Activated CD8-positive, alpha-beta T cell treated with anti-CD3 and anti-CD28 coated beads, Interleukin-2, amount 10 ng/mL, durations not matched to agents 7 days and 5 days (primary cell): ENCODE data around the gene PSME3. TPM values are rescaled to one million over a fixed set of nuclear protein-coding genes. Genes with fewer than 3 reads are reported as not detected.
"Not testable (repeated sequence)": the region's sequence is repeated elsewhere in the genome, so short reads cannot be mapped to it uniquely, and the experiment has no call there.

Source experiments
- ATAC-seq: fragments of 150-1000 bp; cut with Tn5 transposase; one replicate; pipeline ENCODE4 v1.10.0; 2021; ENCODE audit warnings: moderate library complexity
- CTCF ChIA-PET: fragments of 350-600 bp; sonication (Branson Sonifier 250); formaldehyde crosslinking; loops from one replicate; lab custom pipeline; 2021; ENCODE audit warnings: antibody characterized with exemption; lab: Charles Lee
- POLR2A ChIA-PET: fragments of 350-600 bp; sonication (Branson Sonifier 250); formaldehyde crosslinking; loops from one replicate; lab custom pipeline; 2021; ENCODE audit warnings: antibody characterized with exemption; lab: Charles Lee
- DNase-seq: peaks from one replicate; pipeline ENCODE4 v3.0.0-alpha.2; 2020
- H3K27ac Mint-ChIP-seq: one replicate; pipeline ENCODE4 v1.8.0; 2021; ENCODE audit warnings: mild to moderate bottlenecking, mixed read lengths
- H3K27me3 Mint-ChIP-seq: one replicate; pipeline ENCODE4 v1.8.0; 2021; ENCODE audit warnings: low read depth, mixed read lengths
- H3K36me3 Mint-ChIP-seq: one replicate; pipeline ENCODE4 v1.8.0; 2021; ENCODE audit warnings: low read depth, mixed read lengths
- H3K4me1 Mint-ChIP-seq: one replicate; pipeline ENCODE4 v1.8.0; 2021; ENCODE audit warnings: low read depth, mixed read lengths
- H3K4me3 Mint-ChIP-seq: one replicate; pipeline ENCODE4 v1.8.0; 2021; ENCODE audit warnings: mild to moderate bottlenecking, mixed read lengths
- H3K9me3 Mint-ChIP-seq: one replicate; pipeline ENCODE4 v1.8.0; 2022; ENCODE audit warnings: mixed read lengths; ENCODE audit not compliant: insufficient read depth
- microRNA-seq: library from miRNA; unstranded; fragments of <30 nt; microRNA quantifications from one replicate; pipeline ENCODE4 v1.2.0, GENCODE V29; 2022
- total RNA-seq, 2 experiments: library from RNA; stranded (reverse); gene quantifications; one replicate each; pipeline ENCODE4 v1.2.3, GENCODE V29; 2021

The PSME3 gene
- total RNA-seq, 2 experiments from 2014 or later = 141 to 145 TPM

DNA sequence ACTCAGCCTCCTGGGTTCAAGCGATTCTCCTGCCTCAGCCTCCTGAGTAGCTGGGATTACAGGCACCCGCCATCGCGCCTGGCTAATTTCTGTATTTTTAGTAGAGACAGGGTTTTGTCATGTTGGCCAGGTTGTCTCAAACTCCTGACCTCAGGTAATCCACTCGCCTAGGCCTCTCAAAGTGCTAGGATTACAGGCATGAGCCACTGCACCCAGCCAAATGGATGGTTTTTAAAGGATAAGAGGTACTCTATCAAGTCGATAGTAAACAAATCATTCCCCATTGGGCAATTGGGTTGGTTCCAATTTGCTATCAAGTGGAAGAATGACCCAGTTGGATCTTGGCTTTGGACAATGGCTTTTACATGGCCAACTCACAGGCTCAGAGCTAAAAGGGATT is 48.5 kb downstream of the PSME3 start:
- ATAC-seq, H3K27me3 Mint-ChIP-seq, CTCF ChIA-PET: not testable (repeated sequence)

DNA sequence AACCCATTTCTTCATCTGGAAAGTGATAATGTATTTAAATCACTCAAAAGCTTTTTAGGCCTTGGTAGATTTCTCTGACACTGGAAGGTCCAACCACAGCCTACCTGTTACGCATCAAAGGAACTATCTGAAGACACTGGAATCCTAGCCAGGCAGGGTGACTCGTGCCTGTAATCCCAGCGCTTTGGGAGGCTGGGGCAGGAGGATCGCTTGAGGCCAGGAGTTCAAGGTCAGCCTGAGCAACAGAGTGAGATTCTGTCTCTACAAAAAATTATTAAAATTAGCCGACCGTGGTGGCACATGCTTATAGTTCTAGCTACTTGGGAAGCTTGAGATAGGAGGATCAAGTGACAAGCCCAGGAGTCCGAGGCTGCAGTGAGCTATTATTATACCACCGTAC is 49.0 kb downstream of the PSME3 start:
- CTCF ChIA-PET = no interaction called here
- Mint-ChIP-seq H3K27me3 (peaks cover 2% of the 10 kb centered on the region), H3K9me3 (no peaks in the 10 kb centered on the region), H3K4me1 (no peaks in the 10 kb centered on the region), H3K4me3 (no peak overlapping the region), H3K36me3 (no peaks in the 10 kb centered on the region), H3K27ac (no peak overlapping the region)
- POLR2A ChIA-PET = no interaction called here
- ATAC-seq (no peak), DNase-seq (no peak)

More for the DNA sequence above, 48.5 kb downstream of the PSME3 start:
- H3K4me1 Mint-ChIP-seq, H3K4me3 Mint-ChIP-seq, H3K36me3 Mint-ChIP-seq, H3K9me3 Mint-ChIP-seq, DNase-seq, H3K27ac Mint-ChIP-seq, POLR2A ChIA-PET: not testable (repeated sequence)

DNA sequence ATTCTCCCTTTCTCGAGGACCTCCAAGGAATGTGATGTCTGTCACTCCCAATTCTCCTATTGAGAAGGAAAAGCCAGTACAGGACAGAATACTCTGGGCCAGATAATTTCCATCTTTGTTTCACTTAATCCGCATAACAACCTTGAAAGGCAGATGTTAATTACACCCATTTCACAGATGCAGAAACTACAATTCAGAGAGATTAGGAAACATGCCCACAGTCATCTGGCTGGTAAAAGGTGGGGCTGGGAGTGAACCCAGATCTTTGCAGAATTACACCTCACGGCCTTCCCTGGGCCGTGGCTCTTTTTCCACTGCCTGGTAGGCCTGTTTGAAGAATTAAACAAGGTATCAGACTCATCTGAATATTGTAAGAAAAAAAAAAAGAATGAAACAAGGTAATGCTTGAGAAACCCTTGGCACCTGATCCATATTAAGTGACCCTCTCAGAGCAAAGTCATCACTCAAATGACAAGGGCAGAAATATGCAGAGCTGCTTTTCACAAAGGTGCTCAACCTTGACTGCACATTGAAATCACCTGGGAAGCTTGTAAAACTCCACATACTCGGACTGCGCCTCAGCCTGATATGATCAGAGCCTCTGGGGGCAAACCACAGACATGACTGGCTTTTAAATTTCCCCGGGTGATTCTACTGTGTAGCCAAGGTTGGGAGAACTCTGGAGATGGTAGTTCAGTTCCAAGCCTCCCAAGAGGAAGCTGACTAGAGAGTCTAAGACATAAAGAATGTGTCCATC is 50.8 kb downstream of the PSME3 start:
- H3K36me3 Mint-ChIP-seq = no peaks in the 10 kb centered on the region
- H3K4me1 Mint-ChIP-seq = no peaks in the 10 kb centered on the region
- no peaks in the 10 kb centered on the region for H3K9me3 Mint-ChIP-seq
- H3K27me3 Mint-ChIP-seq = peaks cover 2% of the 10 kb centered on the region
- H3K4me3 Mint-ChIP-seq = no peak overlapping the region
- ChIA-PET CTCF (interaction anchor here (1.2 kb wide), 1 partner anchor 60 kb away, joined by 3 read pairs; the partner anchor contains the start of gene BECN1), POLR2A (no interaction called here)
- DNase-seq (no peak), ATAC-seq (no peak)
- H3K27ac Mint-ChIP-seq = no peak overlapping the region

DNA sequence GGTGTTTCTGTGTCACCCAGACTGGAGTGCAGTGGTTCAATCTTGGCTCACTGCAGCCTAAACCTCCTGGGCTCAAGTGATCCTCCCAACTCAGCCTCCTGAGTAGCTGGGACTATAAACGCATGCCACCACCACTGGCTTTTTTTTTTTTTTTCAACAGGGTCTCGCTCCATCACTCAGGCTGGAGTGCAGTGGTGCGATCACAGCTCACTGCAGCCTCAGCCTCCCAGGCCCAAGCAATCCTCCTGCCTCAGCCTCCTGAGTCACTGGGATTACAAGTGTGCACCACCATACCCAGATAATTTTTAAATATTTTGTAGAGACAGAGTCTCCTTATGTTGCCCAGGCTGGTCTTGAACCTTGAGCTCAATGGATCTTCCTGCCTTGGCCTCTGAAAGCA is 52.6 kb downstream of the PSME3 start:
- DNase-seq, H3K27me3 Mint-ChIP-seq, H3K4me3 Mint-ChIP-seq, H3K9me3 Mint-ChIP-seq, H3K27ac Mint-ChIP-seq, CTCF ChIA-PET, ATAC-seq, H3K36me3 Mint-ChIP-seq, H3K4me1 Mint-ChIP-seq: not testable (repeated sequence)
- POLR2A ChIA-PET = interaction anchor here (0.5 kb wide), 1 partner anchor 27 kb away, joined by 4 read pairs; no protein-coding TSS in a partner anchor

DNA sequence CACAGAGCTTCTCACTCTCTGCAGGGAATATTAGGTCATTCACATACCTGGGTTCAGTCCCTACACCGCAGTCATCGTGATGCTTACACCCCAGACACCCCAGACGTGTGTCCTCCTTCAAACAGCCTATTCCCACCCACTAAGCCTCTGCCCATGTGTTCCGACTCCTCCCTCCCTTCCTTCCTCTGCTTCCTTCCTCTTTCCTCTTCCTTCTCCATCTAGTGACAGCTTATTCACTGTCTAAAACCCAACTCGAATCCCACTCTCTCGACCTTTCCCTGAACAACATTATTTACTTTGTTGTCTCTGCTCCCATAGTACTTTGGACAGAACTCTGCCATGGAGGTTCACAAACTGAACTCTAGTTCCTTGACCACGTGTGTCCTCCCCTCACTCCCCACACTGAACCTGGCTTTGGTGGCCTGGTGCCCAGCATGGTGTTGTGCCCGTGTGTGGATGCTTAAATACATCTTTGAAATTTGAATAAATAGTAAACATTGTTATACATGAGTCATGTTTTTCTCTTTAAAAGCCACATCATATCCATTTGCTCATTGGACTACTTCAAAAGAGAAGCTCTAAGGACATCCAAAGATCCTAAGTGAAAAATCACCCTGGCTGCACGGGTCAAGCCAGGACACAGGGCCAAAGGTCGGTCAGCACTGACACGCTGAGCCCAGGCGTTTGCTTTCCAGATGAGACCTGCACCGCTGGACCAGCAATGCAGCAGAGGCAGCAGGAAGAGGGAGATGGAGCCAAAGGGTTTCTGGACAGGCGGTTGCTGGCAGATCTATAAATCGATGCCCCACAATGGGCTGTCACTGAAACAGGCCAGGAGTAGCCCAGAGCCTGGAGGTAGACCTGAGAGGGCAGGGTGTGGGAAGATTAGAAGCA is 53.3 kb downstream of the PSME3 start:
- H3K4me3 Mint-ChIP-seq = no peak overlapping the region
- no peaks in the 10 kb centered on the region for H3K9me3 Mint-ChIP-seq
- CTCF ChIA-PET = no interaction called here
- no peak overlapping the region for H3K27ac Mint-ChIP-seq
- POLR2A ChIA-PET = interaction anchor here (0.5 kb wide), 1 partner anchor 28 kb away, joined by 4 read pairs; no protein-coding TSS in a partner anchor
- no peaks in the 10 kb centered on the region for H3K4me1 Mint-ChIP-seq
- no peak for DNase-seq
- H3K36me3 Mint-ChIP-seq = no peaks in the 10 kb centered on the region
- no peak for ATAC-seq
- peaks cover 4% of the 10 kb centered on the region for H3K27me3 Mint-ChIP-seq

DNA sequence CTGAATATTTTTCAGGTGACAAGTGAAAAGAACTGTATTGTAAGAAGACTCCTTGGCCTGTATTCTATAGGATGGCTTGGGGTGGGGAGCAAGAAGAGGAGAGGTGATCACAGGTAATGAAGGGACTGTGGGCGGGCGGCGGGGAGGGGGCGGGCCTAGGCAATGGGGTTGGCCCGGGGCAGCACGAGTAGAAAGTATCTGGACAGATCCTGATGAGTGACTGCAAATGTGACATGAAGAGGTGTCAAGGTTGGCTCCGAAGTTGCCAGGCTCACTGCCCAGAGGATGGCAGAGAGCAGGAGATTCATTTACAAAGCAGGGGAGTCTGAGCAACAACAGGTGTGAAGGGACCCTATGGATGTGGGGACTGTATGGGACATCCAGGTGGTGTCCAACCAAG is 56.6 kb downstream of the PSME3 start:
- CTCF ChIA-PET = interaction anchor here (1.4 kb wide), 1 partner anchor 108 kb away, joined by 5 read pairs; the partner anchor contains the start of gene RPL27
- Mint-ChIP-seq H3K4me3 (no peak overlapping the region), H3K9me3 (no peaks in the 10 kb centered on the region), H3K36me3 (no peaks in the 10 kb centered on the region), H3K27ac (no peak overlapping the region), H3K4me1 (no peaks in the 10 kb centered on the region), H3K27me3 (peaks cover 14% of the 10 kb centered on the region)
- no peak for DNase-seq
- POLR2A ChIA-PET = no interaction called here
- ATAC-seq = no peak

DNA sequence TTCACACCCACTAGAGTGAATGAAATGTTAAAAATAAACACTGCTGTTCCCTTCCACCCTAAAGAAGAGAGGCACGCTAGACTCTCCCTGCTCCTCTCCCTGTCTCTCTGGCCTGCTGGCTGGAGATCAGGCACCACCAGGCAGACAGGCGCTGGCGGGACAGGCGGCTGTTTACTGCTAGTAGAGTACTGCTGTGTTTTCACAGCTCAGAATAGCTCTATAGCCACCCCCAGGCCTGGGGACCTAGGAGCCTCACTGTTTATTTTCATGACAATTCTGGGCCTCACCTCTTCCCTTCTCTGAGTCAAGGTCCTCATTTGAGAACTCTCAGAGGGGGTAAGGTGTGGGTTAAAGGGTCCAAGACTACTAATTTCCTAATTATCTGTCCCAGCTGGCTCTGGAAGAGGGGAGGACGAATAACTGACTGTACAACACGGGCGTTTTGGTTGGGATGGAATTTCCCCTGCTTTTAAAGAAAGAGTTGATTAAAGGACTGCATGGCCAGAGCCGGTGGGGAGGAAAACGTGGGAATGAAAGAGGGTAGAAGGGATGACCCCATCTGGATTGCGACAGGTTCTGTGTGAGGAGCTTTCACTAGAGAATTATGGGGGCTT is 58.4 kb downstream of the PSME3 start:
- H3K4me1 Mint-ChIP-seq = no peaks in the 10 kb centered on the region
- no peak overlapping the region for H3K27ac Mint-ChIP-seq
- no peak for DNase-seq
- H3K4me3 Mint-ChIP-seq = no peak overlapping the region
- ChIA-PET CTCF (interaction anchor here (1.1 kb wide), 1 partner anchor 47 kb away, joined by 3 read pairs; no protein-coding TSS in a partner anchor), POLR2A (no interaction called here)
- peaks cover 18% of the 10 kb centered on the region for H3K27me3 Mint-ChIP-seq
- H3K36me3 Mint-ChIP-seq = no peaks in the 10 kb centered on the region
- no peak for ATAC-seq
- no peaks in the 10 kb centered on the region for H3K9me3 Mint-ChIP-seq

DNA sequence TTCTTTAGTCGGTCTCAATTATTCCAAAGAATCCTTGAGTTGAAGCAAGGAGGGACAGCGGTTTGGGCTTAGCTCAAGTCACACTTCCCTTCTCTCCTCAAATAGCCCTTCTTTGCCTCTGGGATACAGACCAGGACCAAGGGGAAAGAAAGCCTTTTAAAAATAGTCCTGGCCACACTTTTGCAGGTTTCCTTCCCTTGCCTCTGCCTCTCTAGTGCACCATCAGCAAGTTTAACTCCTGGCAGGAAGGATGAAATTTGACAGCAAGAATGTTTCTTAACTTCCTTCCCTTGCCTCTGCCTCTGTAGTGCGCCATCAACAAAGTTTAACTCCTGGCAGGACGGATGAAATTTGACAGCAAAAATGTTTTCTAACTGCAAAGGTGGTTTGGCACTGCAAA is 60.2 kb downstream of the PSME3 start:
- Mint-ChIP-seq H3K4me3 (no peak overlapping the region), H3K36me3 (no peaks in the 10 kb centered on the region), H3K27ac (no peak overlapping the region), H3K9me3 (no peaks in the 10 kb centered on the region), H3K4me1 (no peaks in the 10 kb centered on the region), H3K27me3 (peaks cover 18% of the 10 kb centered on the region)
- DNase-seq (no peak), ATAC-seq (no peak)
- POLR2A ChIA-PET = no interaction called here
- CTCF ChIA-PET = no interaction called here

Small RNA genes lying within 50 kb of the gene (microRNA-seq; reads per million reads assigned to microRNA genes)
- gene MIR6781 = 3.4 reads per million

Other genes with a start within 250 kb of the PSME3 start
- gene RETREG3, start 224.0 kb upstream of the PSME3 start, total RNA-seq = 10 to 100 TPM; 53.6 to 54.7 TPM
- gene TUBG1, start 223.7 kb upstream of the PSME3 start, total RNA-seq = 10 to 100 TPM; 82.3 to 83.4 TPM
- gene TUBG2, start 174.1 kb upstream of the PSME3 start, total RNA-seq = 1 to 10 TPM; 8.0 to 8.1 TPM
- gene PLEKHH3, start 156.4 kb upstream of the PSME3 start, total RNA-seq = 1 to 10 TPM in 1 of 2 experiments, under 1 TPM in 1; 0.79 to 1.2 TPM
- under 1 TPM; 0.13 to 0.29 TPM for gene CCR10, start 151.6 kb upstream of the PSME3 start, total RNA-seq
- under 1 TPM; 0.71 to 0.78 TPM for gene CNTNAP1, start 150.9 kb upstream of the PSME3 start, total RNA-seq
- 10 to 100 TPM; 32.4 to 37.7 TPM for gene EZH1, start 88.4 kb upstream of the PSME3 start, total RNA-seq
- gene RAMP2, start 72.2 kb upstream of the PSME3 start, total RNA-seq = not detected
- 10 to 100 TPM; 67.8 to 70.5 TPM for gene VPS25, start 59.9 kb upstream of the PSME3 start, total RNA-seq
- under 1 TPM; 0.37 to 0.66 TPM for gene WNK4, start 52.8 kb upstream of the PSME3 start, total RNA-seq
- 10 to 100 TPM; 41.4 to 41.5 TPM for gene COA3, start 34.7 kb upstream of the PSME3 start, total RNA-seq
- not detected for gene CNTD1, start 34.5 kb upstream of the PSME3 start, total RNA-seq
- 10 to 100 TPM; 86.7 to 89.7 TPM for gene BECN1, start 9.1 kb upstream of the PSME3 start, total RNA-seq
- 1 to 10 TPM; 2.0 to 2.1 TPM for gene AOC2, start 11.2 kb downstream of the PSME3 start, total RNA-seq
- gene AOC3, start 17.8 kb downstream of the PSME3 start, total RNA-seq = 1 to 10 TPM; 1.0 to 1.4 TPM
- not detected for gene G6PC1, start 67.4 kb downstream of the PSME3 start, total RNA-seq
- 10 to 100 TPM; 37.6 to 38.3 TPM for gene AARSD1, start 131.1 kb downstream of the PSME3 start, total RNA-seq
- under 1 TPM; 0.37 to 0.86 TPM for gene PTGES3L, start 146.7 kb downstream of the PSME3 start, total RNA-seq
- gene RUNDC1, start 147.2 kb downstream of the PSME3 start, total RNA-seq = 10 to 100 TPM; 16.2 to 16.8 TPM
- gene RPL27, start 165.0 kb downstream of the PSME3 start, total RNA-seq = 100 to 1,000 TPM; 949 to 980 TPM
- 100 to 1,000 TPM; 107 to 110 TPM for gene IFI35, start 173.4 kb downstream of the PSME3 start, total RNA-seq
- 10 to 100 TPM; 14.6 to 19.2 TPM for gene VAT1, start 189.0 kb downstream of the PSME3 start, total RNA-seq
- not detected for gene RND2, start 191.8 kb downstream of the PSME3 start, total RNA-seq